HEK293T (cell line): ENCODE measurements around the gene ACP4.

Experiments used
- BHLHE40 ChIP-seq: fragments of 450-650 bp; IDR thresholded peaks from 2 replicates; pipeline ENCODE4 v1.6.1; 2016; ENCODE audit warnings: mild to moderate bottlenecking, moderate library complexity, borderline replicate concordance
- ELF4 ChIP-seq: fragments of 450-650 bp; IDR thresholded peaks from 2 replicates; pipeline ENCODE4 v1.6.1; 2017; ENCODE audit warnings: antibody characterized with exemption
- FOXM1 ChIP-seq: fragments of 450-650 bp; IDR thresholded peaks from 2 replicates; pipeline ENCODE4 v1.6.1; 2017; ENCODE audit warnings: mild to moderate bottlenecking, borderline replicate concordance
- NFRKB ChIP-seq: fragments of 450-650 bp; IDR thresholded peaks from 2 replicates; pipeline ENCODE4 v1.6.1; 2016; ENCODE audit warnings: mild to moderate bottlenecking, moderate library complexity

- no peak for TF ChIP-seq FOXM1
- TF ChIP-seq NFRKB, result no peak
- no peak for TF ChIP-seq ELF4
- TF ChIP-seq BHLHE40, result no peak
These were observed 31.0 kb downstream of the ACP4 start for GRCh38 chr19:50821248-50821612.
